Skeletal muscle satellite cell (primary cell): Measurements from ENCODE around the gene LAIR1.

ENCODE experiments used
- H3K27me3 ChIP-seq: 2 replicates; pipeline ENCODE4 v1.7.0; 2013; ENCODE audit warnings: low read length; ENCODE audit not compliant: control insufficient read depth, insufficient read depth
- H3K36me3 ChIP-seq: 2 replicates; pipeline ENCODE4 v1.7.0; 2013; ENCODE audit warnings: mild to moderate bottlenecking, control low read depth, low read length; ENCODE audit not compliant: insufficient read depth
- H3K4me1 ChIP-seq: 2 replicates; pipeline ENCODE4 v1.7.0; 2013; ENCODE audit warnings: low read length; ENCODE audit not compliant: control insufficient read depth, insufficient read depth
- H3K4me2 ChIP-seq: 2 replicates; pipeline ENCODE4 v1.7.0; 2013; ENCODE audit warnings: mild to moderate bottlenecking, low read length
- H3K4me3 ChIP-seq: 2 replicates; pipeline ENCODE4 v1.7.0; 2013; ENCODE audit warnings: low read length
- H3K9ac ChIP-seq: 2 replicates; pipeline ENCODE4 v1.7.0; 2013; ENCODE audit warnings: mild to moderate bottlenecking, low read depth, low read length, moderate library complexity
- H3K9me3 ChIP-seq: replicated peaks from 2 replicates; pipeline ENCODE4 v1.7.0; 2013; ENCODE audit warnings: mild to moderate bottlenecking, control low read depth, low read length

Gene LAIR1

GRCh38 chr19:54357381-54357780 is 7.3 kb downstream of the LAIR1 start:
- peaks cover 3% of the 10 kb centered on the region for H3K9me3 ChIP-seq
- no peak overlapping the region for H3K4me2 ChIP-seq
- no peaks in the 10 kb centered on the region for H3K4me1 ChIP-seq
- H3K9ac ChIP-seq = no peak overlapping the region
- H3K27me3 ChIP-seq = no peaks in the 10 kb centered on the region
- H3K4me3 ChIP-seq = no peak overlapping the region
- no peaks in the 10 kb centered on the region for H3K36me3 ChIP-seq

GRCh38 chr19:54356444-54357056 is 8.2 kb downstream of the LAIR1 start:
- H3K36me3 ChIP-seq = no peaks in the 10 kb centered on the region
- no peak overlapping the region for H3K9ac ChIP-seq
- no peak overlapping the region for H3K4me3 ChIP-seq
- H3K4me2 ChIP-seq = no peak overlapping the region
- H3K27me3 ChIP-seq = no peaks in the 10 kb centered on the region
- H3K4me1 ChIP-seq = no peaks in the 10 kb centered on the region
- peaks cover 3% of the 10 kb centered on the region for H3K9me3 ChIP-seq

GRCh38 chr19:54355675-54356074 is 9.1 kb downstream of the LAIR1 start:
- Histone ChIP-seq H3K27me3 (no peaks in the 10 kb centered on the region), H3K9ac (no peak overlapping the region), H3K9me3 (peaks cover 3% of the 10 kb centered on the region), H3K36me3 (no peaks in the 10 kb centered on the region), H3K4me2 (no peak overlapping the region), H3K4me3 (no peak overlapping the region), H3K4me1 (no peaks in the 10 kb centered on the region)

GRCh38 chr19:54354761-54355160 is 10.0 kb downstream of the LAIR1 start:
- Histone ChIP-seq H3K27me3 (no peaks in the 10 kb centered on the region), H3K4me3 (no peak overlapping the region), H3K9me3 (peaks cover 3% of the 10 kb centered on the region), H3K4me2 (no peak overlapping the region), H3K9ac (no peak overlapping the region), H3K36me3 (no peaks in the 10 kb centered on the region), H3K4me1 (no peaks in the 10 kb centered on the region)

GRCh38 chr19:54352546-54352945 is 12.2 kb downstream of the LAIR1 start:
- Histone ChIP-seq H3K4me2 (no peak overlapping the region), H3K9me3 (peaks cover 3% of the 10 kb centered on the region), H3K4me1 (no peaks in the 10 kb centered on the region), H3K4me3 (no peak overlapping the region), H3K9ac (no peak overlapping the region), H3K27me3 (no peaks in the 10 kb centered on the region), H3K36me3 (no peaks in the 10 kb centered on the region)

GRCh38 chr19:54352041-54352440 is 12.7 kb downstream of the LAIR1 start:
- Histone ChIP-seq H3K4me3 (no peak overlapping the region), H3K9me3 (peaks cover 3% of the 10 kb centered on the region), H3K4me1 (no peaks in the 10 kb centered on the region), H3K27me3 (no peaks in the 10 kb centered on the region), H3K4me2 (no peak overlapping the region), H3K9ac (no peak overlapping the region), H3K36me3 (no peaks in the 10 kb centered on the region)

GRCh38 chr19:54351474-54351873 is 13.3 kb downstream of the LAIR1 start:
- H3K9me3 ChIP-seq = no peaks in the 10 kb centered on the region
- no peak overlapping the region for H3K4me3 ChIP-seq
- no peak overlapping the region for H3K4me2 ChIP-seq
- H3K36me3 ChIP-seq = no peaks in the 10 kb centered on the region
- no peak overlapping the region for H3K9ac ChIP-seq
- H3K4me1 ChIP-seq = no peaks in the 10 kb centered on the region
- H3K27me3 ChIP-seq = no peaks in the 10 kb centered on the region

- H3K4me2 ChIP-seq = no peak overlapping the region
- H3K36me3 ChIP-seq = no peaks in the 10 kb centered on the region
- no peaks in the 10 kb centered on the region for H3K9me3 ChIP-seq
- no peaks in the 10 kb centered on the region for H3K4me1 ChIP-seq
- H3K9ac ChIP-seq = no peak overlapping the region
- H3K4me3 ChIP-seq = no peak overlapping the region
- H3K27me3 ChIP-seq = no peaks in the 10 kb centered on the region
Measured at GRCh38 chr19:54345938-54346386, 18.8 kb downstream of the LAIR1 start.

- H3K4me2 ChIP-seq = no peak overlapping the region
- no peaks in the 10 kb centered on the region for H3K9me3 ChIP-seq
- H3K27me3 ChIP-seq = no peaks in the 10 kb centered on the region
- H3K9ac ChIP-seq = no peak overlapping the region
- H3K4me1 ChIP-seq = no peaks in the 10 kb centered on the region
- no peak overlapping the region for H3K4me3 ChIP-seq
- no peaks in the 10 kb centered on the region for H3K36me3 ChIP-seq
Measured at GRCh38 chr19:54343868-54344267, 20.9 kb downstream of the LAIR1 start.

GRCh38 chr19:54341295-54341694 is 23.4 kb downstream of the LAIR1 start:
- no peak overlapping the region for H3K4me2 ChIP-seq
- no peaks in the 10 kb centered on the region for H3K27me3 ChIP-seq
- no peaks in the 10 kb centered on the region for H3K4me1 ChIP-seq
- H3K9ac ChIP-seq = no peak overlapping the region
- no peak overlapping the region for H3K4me3 ChIP-seq
- H3K36me3 ChIP-seq = no peaks in the 10 kb centered on the region
- H3K9me3 ChIP-seq = no peaks in the 10 kb centered on the region

GRCh38 chr19:54339646-54340358 is 24.9 kb downstream of the LAIR1 start:
- Histone ChIP-seq H3K36me3 (no peaks in the 10 kb centered on the region), H3K9me3 (no peaks in the 10 kb centered on the region), H3K4me2 (no peak overlapping the region), H3K4me1 (no peaks in the 10 kb centered on the region), H3K9ac (no peak overlapping the region), H3K27me3 (no peaks in the 10 kb centered on the region), H3K4me3 (no peak overlapping the region)

GRCh38 chr19:54338521-54338920 is 26.2 kb downstream of the LAIR1 start:
- Histone ChIP-seq H3K9ac (no peak overlapping the region), H3K36me3 (no peaks in the 10 kb centered on the region), H3K27me3 (no peaks in the 10 kb centered on the region), H3K4me2 (no peak overlapping the region), H3K4me1 (no peaks in the 10 kb centered on the region), H3K4me3 (no peak overlapping the region), H3K9me3 (no peaks in the 10 kb centered on the region)
